ENCODE results near the gene NDE1. TPM values are rescaled to one million over a fixed set of nuclear protein-coding genes. Genes with fewer than 3 reads are reported as not detected.

Gene NDE1
- total RNA-seq, 1 donor from 2014 or later: 55.0 TPM

DNA sequence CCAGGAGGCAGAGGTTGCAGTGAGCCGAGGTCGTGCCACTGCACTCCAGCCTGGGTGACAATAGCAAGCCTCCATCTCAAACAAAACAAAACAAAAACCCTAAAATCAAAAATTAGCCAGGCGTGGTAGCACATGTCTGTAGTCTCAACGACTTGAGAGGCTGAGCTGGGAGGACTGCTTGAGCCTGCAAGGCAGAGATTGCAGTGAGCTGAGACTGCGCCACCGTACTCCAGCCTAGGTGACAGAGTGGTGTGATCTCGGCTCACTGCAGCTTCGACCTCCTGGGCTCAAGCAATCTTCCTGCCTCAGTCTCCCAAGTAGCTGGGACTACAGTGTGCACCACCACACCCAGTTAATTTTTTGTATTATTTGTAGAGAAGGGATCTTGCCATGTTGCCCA, 119.2 kb downstream of the NDE1 start:
- Histone ChIP-seq H3K27ac (no peak overlapping the region), H3K4me1 (no peaks in the 10 kb centered on the region), H3K9me3 (no peaks in the 10 kb centered on the region), H3K4me3 (no peak overlapping the region), H3K27me3 (no peaks in the 10 kb centered on the region), H3K36me3 (no peaks in the 10 kb centered on the region)
- DNase-seq (ENCODE audit: extremely low spot score in 2 of 2): no peak
- intact Hi-C loops (cut with DNase I): no loop called here
- TF ChIP-seq POLR2AphosphoS5 (IDR thresholded peaks at IDR 0.05; ENCODE audit: insufficient read depth in 1 of 2, low read depth in 1 of 2) (no peak), POLR2A (IDR thresholded peaks at IDR 0.05) (no peak)
- TF ChIP-seq, protein P1, sequence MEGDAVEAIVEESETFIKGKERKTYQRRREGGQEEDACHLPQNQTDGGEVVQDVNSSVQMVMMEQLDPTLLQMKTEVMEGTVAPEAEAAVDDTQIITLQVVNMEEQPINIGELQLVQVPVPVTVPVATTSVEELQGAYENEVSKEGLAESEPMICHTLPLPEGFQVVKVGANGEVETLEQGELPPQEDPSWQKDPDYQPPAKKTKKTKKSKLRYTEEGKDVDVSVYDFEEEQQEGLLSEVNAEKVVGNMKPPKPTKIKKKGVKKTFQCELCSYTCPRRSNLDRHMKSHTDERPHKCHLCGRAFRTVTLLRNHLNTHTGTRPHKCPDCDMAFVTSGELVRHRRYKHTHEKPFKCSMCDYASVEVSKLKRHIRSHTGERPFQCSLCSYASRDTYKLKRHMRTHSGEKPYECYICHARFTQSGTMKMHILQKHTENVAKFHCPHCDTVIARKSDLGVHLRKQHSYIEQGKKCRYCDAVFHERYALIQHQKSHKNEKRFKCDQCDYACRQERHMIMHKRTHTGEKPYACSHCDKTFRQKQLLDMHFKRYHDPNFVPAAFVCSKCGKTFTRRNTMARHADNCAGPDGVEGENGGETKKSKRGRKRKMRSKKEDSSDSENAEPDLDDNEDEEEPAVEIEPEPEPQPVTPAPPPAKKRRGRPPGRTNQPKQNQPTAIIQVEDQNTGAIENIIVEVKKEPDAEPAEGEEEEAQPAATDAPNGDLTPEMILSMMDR (IDR thresholded peaks at IDR 0.05): no peak

DNA sequence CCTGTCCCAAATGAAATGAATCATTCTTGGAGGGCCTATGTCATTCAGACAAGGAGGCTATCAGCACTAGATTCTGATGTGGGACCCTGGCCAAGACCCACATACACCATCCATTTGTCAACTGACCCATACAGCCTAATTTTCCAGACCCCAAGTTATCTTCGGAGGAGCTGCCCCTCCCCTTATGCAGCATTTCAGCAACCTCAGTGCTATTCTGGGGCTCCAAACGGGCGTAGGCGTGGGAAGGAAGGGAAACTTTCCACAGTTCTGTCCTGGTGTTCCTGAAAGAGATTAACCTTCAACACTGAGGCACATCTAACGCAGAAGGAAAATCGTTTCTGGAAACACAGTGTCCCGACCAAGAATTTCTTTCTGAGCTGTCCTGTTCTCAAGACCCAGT, 120.1 kb downstream of the NDE1 start:
- Histone ChIP-seq H3K27ac (peak overlapping the region; percentile 54), H3K4me1 (no peaks in the 10 kb centered on the region)
- intact Hi-C loops (cut with DNase I): no loop called here

DNA sequence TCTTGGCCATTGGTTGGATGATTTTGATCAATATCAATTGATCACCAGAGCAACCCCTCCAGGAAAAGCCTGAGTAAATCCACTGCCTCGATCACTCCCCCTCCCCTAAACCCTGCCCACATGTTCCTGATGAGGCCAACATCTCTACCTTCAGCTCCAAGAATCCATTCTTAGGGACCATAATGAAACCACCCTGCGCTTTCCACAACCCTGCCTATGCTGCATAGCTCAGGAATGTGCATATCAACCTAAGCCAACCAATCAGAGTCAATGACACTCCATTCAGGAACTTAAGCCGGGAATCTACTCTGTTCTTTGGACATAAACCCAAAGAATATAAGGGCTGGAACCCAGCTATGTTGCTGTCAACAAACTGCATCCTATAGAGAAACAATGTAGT, 120.5 kb downstream of the NDE1 start:
- intact Hi-C loops (cut with DNase I): no loop called here
- TF ChIP-seq POLR2AphosphoS5 (IDR thresholded peaks at IDR 0.05; ENCODE audit: insufficient read depth in 1 of 2, low read depth in 1 of 2) (no peak), POLR2A (IDR thresholded peaks at IDR 0.05) (no peak)
- TF ChIP-seq, protein P1 (IDR thresholded peaks at IDR 0.05): no peak
- H3K36me3 ChIP-seq: no peaks in the 10 kb centered on the region

More for the DNA sequence above, 120.1 kb downstream of the NDE1 start:
- Histone ChIP-seq H3K4me3 (no peak overlapping the region), H3K9me3 (no peaks in the 10 kb centered on the region), H3K36me3 (no peaks in the 10 kb centered on the region), H3K27me3 (no peaks in the 10 kb centered on the region)
- no peak for DNase-seq (ENCODE audit: extremely low spot score in 2 of 2)
- TF ChIP-seq, protein P1 (IDR thresholded peaks at IDR 0.05): no peak
- no peak for TF ChIP-seq POLR2AphosphoS5 (IDR thresholded peaks at IDR 0.05; ENCODE audit: insufficient read depth in 1 of 2, low read depth in 1 of 2)
- no peak for TF ChIP-seq POLR2A (IDR thresholded peaks at IDR 0.05)

DNA sequence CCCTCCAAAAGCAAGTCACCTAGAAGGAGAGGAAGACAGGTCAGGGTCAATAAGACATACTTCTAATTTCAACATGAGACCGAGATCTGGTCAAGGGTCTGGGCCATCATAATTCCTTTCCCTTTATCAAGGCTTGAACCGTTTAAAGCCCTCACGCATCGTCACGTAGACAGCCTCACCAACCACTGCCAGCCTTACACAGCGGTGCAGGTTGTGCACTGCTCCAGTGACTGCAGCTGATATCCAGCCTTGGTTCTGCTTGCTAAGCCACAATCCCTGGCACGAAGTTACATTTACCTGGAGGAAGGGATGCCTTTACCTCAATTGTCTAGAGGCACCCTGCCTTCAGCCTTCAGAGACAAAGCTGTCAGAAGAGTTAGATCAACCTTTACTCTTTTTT, 121.6 kb downstream of the NDE1 start:
- Histone ChIP-seq H3K4me3 (no peak overlapping the region), H3K27me3 (no peaks in the 10 kb centered on the region), H3K36me3 (no peaks in the 10 kb centered on the region), H3K9me3 (no peaks in the 10 kb centered on the region), H3K4me1 (no peaks in the 10 kb centered on the region), H3K27ac (no peak overlapping the region)
- TF ChIP-seq, protein P1 (IDR thresholded peaks at IDR 0.05): no peak
- no peak for TF ChIP-seq POLR2AphosphoS5 (IDR thresholded peaks at IDR 0.05; ENCODE audit: insufficient read depth in 1 of 2, low read depth in 1 of 2)
- TF ChIP-seq POLR2A (IDR thresholded peaks at IDR 0.05): no peak
- intact Hi-C loops (cut with DNase I): no loop called here
- DNase-seq (ENCODE audit: extremely low spot score in 2 of 2): no peak

More for the DNA sequence above, 120.5 kb downstream of the NDE1 start:
- Histone ChIP-seq H3K4me3 (no peak overlapping the region), H3K27me3 (no peaks in the 10 kb centered on the region), H3K4me1 (no peaks in the 10 kb centered on the region), H3K9me3 (no peaks in the 10 kb centered on the region), H3K27ac (peak overlapping the region; percentile 54)
- no peak for DNase-seq (ENCODE audit: extremely low spot score in 2 of 2)

DNA sequence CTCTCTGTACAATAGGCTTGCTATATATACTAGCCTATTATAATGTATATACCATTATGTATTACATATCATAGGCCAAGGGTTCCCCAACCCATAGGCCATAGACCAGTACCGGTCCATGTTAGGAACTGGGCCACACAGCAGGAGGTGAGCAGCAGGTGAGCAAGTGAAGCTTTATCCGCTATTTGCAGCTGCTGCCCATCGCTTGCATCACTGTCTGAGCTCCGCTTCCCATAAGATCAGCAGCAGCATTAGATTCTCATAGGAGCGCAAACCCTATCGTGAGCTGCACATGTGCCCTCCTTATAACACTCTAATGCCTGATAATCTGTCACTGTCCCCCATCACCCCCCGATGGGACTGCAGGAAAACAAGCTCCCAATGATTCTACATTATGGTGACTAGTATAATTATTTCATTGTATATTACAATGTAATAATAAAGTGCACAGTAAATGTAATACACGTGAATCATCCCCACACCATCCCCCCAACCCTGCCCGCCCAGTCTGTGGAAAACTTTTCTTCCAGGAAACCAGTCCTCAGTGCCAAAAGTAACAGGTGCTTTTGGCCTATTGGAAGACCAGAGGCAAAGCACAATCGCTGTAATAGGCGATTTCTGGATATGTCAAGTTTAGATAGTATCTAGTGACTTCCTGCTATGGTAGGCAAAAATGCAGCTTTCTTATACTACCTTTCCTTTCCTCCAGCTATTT, 122.7 kb downstream of the NDE1 start:
- Histone ChIP-seq H3K4me3 (no peak overlapping the region), H3K27me3 (no peaks in the 10 kb centered on the region), H3K9me3 (no peaks in the 10 kb centered on the region), H3K4me1 (no peaks in the 10 kb centered on the region), H3K36me3 (no peaks in the 10 kb centered on the region), H3K27ac (no peak overlapping the region)
- no peak for DNase-seq (ENCODE audit: extremely low spot score in 2 of 2)
- intact Hi-C loops (cut with DNase I): no loop called here
- TF ChIP-seq POLR2A (IDR thresholded peaks at IDR 0.05) (no peak), POLR2AphosphoS5 (IDR thresholded peaks at IDR 0.05; ENCODE audit: insufficient read depth in 1 of 2, low read depth in 1 of 2) (no peak)
- TF ChIP-seq, protein P1 (IDR thresholded peaks at IDR 0.05): no peak
